HCT116 (cell line): ENCODE data around the gene CD164L2. TPM values are rescaled to one million over a fixed set of nuclear protein-coding genes. Genes with fewer than 3 reads are reported as not detected.
A peak's percentile ranks its signal among the peaks of the same experiment; 100 is the strongest.

ENCODE experiments used
- ATAC-seq: fragments of 200-7000 bp; cut with Tn5 transposase; 2 replicates; pipeline ENCODE4 v1.9.1; 2020; ENCODE audit warnings: mild to moderate bottlenecking, moderate library complexity
- BruUV-seq: library from RNA; stranded (reverse); fragments of 400-500 nt; replicated peaks from 2 replicates; lab custom pipeline; 2021; lab: Mats Ljungman, UMichigan
- CTCF ChIA-PET: fragments of 300-600 bp; sonication (Branson Sonifier 250); formaldehyde crosslinking; loops from one replicate; lab custom pipeline; 2021; ENCODE audit warnings: antibody characterized with exemption; lab: Charles Lee
- POLR2A ChIA-PET: fragments of 300-600, 350-600 bp; sonication (Branson Sonifier 250); formaldehyde crosslinking; loops from one replicate; lab custom pipeline; 2021; ENCODE audit warnings: antibody characterized with exemption; lab: Charles Lee
- RAD21 ChIA-PET, 2 experiments: fragments of 300-600 bp; sonication (Branson Sonifier 250); formaldehyde crosslinking; loops; one replicate each; lab custom pipeline; 2023; ENCODE audit warnings: low total read pairs in 2 of 2; ENCODE audit not compliant: uncharacterized antibody in 2 of 2, unreplicated experiment in 2 of 2, low non-redundant PET in 1 of 2; lab: Charles Lee
- DNase-seq: peaks from one replicate; pipeline ENCODE4 v3.0.0-alpha.2; 2010; ENCODE audit warnings: low read depth, low spot score
- H2AFZ ChIP-seq: fragments of 200-600 bp; shearing (Covaris generic), sonication (generic); 2 replicates; pipeline ENCODE4 v1.6.1; 2017; ENCODE audit warnings: low read depth, mixed run types, mixed read lengths, antibody characterized with exemption, low read length; ENCODE audit not compliant: poor library complexity, severe bottlenecking
- H3K27ac ChIP-seq: 2 replicates; pipeline ENCODE4 v1.5.1; 2012; ENCODE audit warnings: low read depth, low read length
- H3K27me3 ChIP-seq: fragments of 200-600 bp; sonication (generic); 2 replicates; pipeline ENCODE4 v1.6.1; 2016; ENCODE audit warnings: mixed run types, low read length, mixed read lengths; ENCODE audit not compliant: insufficient read depth
- H3K36me3 ChIP-seq, 2 experiments: fragments of 200-500 bp in 1 of 2; fragments of 200-600 bp in 1 of 2; sonication (Bioruptor generic) in 1 of 2; sonication (generic) in 1 of 2; 2 replicates each; pipeline versions ENCODE4 v1.5.1 to v1.6.1; 2014 to 2016; ENCODE audit warnings: low read length in 2 of 2, inconsistent platforms in 1 of 2, mixed read lengths in 1 of 2, mixed run types in 1 of 2; ENCODE audit not compliant: insufficient read depth in 2 of 2, control insufficient read depth in 1 of 2
- H3K4me1 ChIP-seq, 2 experiments: fragments of 200-600 bp in 1 of 2; sonication (generic) in 1 of 2; 2 replicates each; pipeline versions ENCODE4 v1.5.1 to v1.6.1; 2012 to 2017; ENCODE audit warnings: low read length in 2 of 2, inconsistent platforms in 1 of 2, mild to moderate bottlenecking in 1 of 2, mixed read lengths in 1 of 2, mixed run types in 1 of 2, moderate library complexity in 1 of 2; ENCODE audit not compliant: insufficient read depth in 2 of 2, control insufficient read depth in 1 of 2
- H3K4me2 ChIP-seq: fragments of 200-600 bp; sonication (generic); 2 replicates; pipeline ENCODE4 v1.6.1; 2017; ENCODE audit warnings: mixed run types, low read length, mixed read lengths
- H3K4me3 ChIP-seq, 2 experiments: fragments of 200-600 bp in 1 of 2; sonication (generic) in 1 of 2; replicated peaks in 1 of 2; 2 replicates each; pipeline ENCODE4 v1.5.1; 2011 to 2016; ENCODE audit warnings: low read length in 2 of 2, control low read depth in 1 of 2, low read depth in 1 of 2, mild to moderate bottlenecking in 1 of 2, mixed read lengths in 1 of 2, mixed run types in 1 of 2
- H3K79me2 ChIP-seq: fragments of 200-600 bp; sonication (generic); 2 replicates; pipeline ENCODE4 v1.6.1; 2017; ENCODE audit warnings: mild to moderate bottlenecking, mixed run types, low read length, moderate library complexity, mixed read lengths; ENCODE audit not compliant: insufficient read depth
- H3K9ac ChIP-seq: fragments of 200-600 bp; sonication (generic); 2 replicates; pipeline ENCODE4 v1.6.1; 2016; ENCODE audit warnings: low read length, mixed read lengths
- H3K9me2 ChIP-seq: fragments of 200-600 bp; sonication (generic), shearing (Covaris generic); 2 replicates; pipeline ENCODE4 v1.6.1; 2017; ENCODE audit warnings: mixed run types, mild to moderate bottlenecking, moderate library complexity; ENCODE audit not compliant: insufficient read depth
- H3K9me3 ChIP-seq, 2 experiments: fragments of 200-500 bp in 1 of 2; fragments of 200-600 bp in 1 of 2; sonication (Bioruptor generic) in 1 of 2; sonication (generic) in 1 of 2; 2 replicates each; pipeline ENCODE4 v1.6.1; 2014 to 2017; ENCODE audit warnings: low read length in 2 of 2, mixed read lengths in 2 of 2, inconsistent platforms in 1 of 2, low read depth in 1 of 2, mild to moderate bottlenecking in 1 of 2, mixed run types in 1 of 2, moderate library complexity in 1 of 2; ENCODE audit not compliant: control insufficient read depth in 1 of 2, insufficient read depth in 1 of 2
- H4K20me1 ChIP-seq: fragments of 200-600 bp; sonication (generic), shearing (Covaris generic); 2 replicates; pipeline ENCODE4 v1.6.1; 2017; ENCODE audit warnings: mixed run types, mild to moderate bottlenecking, moderate library complexity; ENCODE audit not compliant: insufficient read depth
- EGR1 ChIP-seq: IDR thresholded peaks from 2 replicates; pipeline ENCODE4 v1.6.1; 2012; ENCODE audit warnings: low read depth
- ELF1 ChIP-seq: IDR thresholded peaks from 2 replicates; pipeline ENCODE4 v1.6.1; 2012; ENCODE audit warnings: low read depth, borderline replicate concordance
- POLR2A ChIP-seq: IDR thresholded peaks from 2 replicates; pipeline ENCODE4 v1.7.0; 2011; ENCODE audit warnings: borderline replicate concordance; ENCODE audit not compliant: insufficient read depth, insufficient read length; ENCODE audit errors: extremely low read depth
- POLR2AphosphoS5 ChIP-seq: IDR thresholded peaks from 2 replicates; pipeline ENCODE4 v1.6.1; 2011; ENCODE audit warnings: mild to moderate bottlenecking, low read depth, low read length, moderate library complexity
- SIN3A ChIP-seq: IDR thresholded peaks from 2 replicates; pipeline ENCODE4 v1.6.1; 2012; ENCODE audit warnings: low read depth
- SP1 ChIP-seq: IDR thresholded peaks from 2 replicates; pipeline ENCODE4 v1.6.1; 2012; ENCODE audit warnings: low read depth
- ZFX ChIP-seq: fragments of 450-650 bp; IDR thresholded peaks from 2 replicates; pipeline ENCODE4 v1.6.1; 2017
- ZNF274 ChIP-seq: fragments of 200-500 bp; sonication (Bioruptor generic); IDR thresholded peaks from 2 replicates; pipeline ENCODE4 v1.6.1; 2014; ENCODE audit warnings: mild to moderate bottlenecking, low read depth, low read length, inconsistent platforms
- intact Hi-C: fragments of 100-400 bp; cut with micrococcal nuclease; formaldehyde crosslinking; loops from 2 replicates; pipeline ENCODE4 v1.10.0; 2022
- total RNA-seq: library from RNA; stranded (reverse); gene quantifications from one replicate; pipeline ENCODE4 v1.2.1, GENCODE V29; 2021; ENCODE audit not compliant: unreplicated experiment
- TF ChIP-seq, protein P1 (sequence below): IDR thresholded peaks from 2 replicates; pipeline ENCODE4 v1.6.1; 2012; ENCODE audit warnings: low read depth

Gene CD164L2
- total RNA-seq, 1 experiment from 2014 or later, result 11.6 TPM

DNA sequence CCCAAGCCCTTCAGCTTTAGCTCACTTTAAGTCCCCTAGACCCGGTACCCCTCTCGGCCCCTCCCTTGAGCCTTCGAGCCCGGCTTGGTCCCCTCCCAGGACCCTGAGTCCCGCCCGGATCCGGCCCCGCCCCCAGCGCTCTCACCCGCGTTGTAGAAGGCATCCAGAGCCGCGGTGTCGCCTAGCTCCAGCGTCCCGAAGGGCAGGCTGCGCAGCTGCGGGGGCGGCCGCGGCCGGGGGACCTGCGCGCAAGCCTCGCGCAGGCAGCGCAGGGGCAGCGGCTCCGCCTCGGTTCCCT is 17.1 kb downstream of the CD164L2 start:
- TF ChIP-seq EGR1 (peak; percentile 92), POLR2A (peak; percentile 22), ZNF274 (no peak), ELF1 (no peak), ZFX (0 out of 2 replicates have a peak, but pooled peaks have one; percentile 47), SP1 (0 out of 2 replicates have a peak, but pooled peaks have one; percentile 10), SIN3A (no peak), POLR2AphosphoS5 (peak; percentile 23; the same call in 1 of the 2 replicates)
- TF ChIP-seq, protein P1, sequence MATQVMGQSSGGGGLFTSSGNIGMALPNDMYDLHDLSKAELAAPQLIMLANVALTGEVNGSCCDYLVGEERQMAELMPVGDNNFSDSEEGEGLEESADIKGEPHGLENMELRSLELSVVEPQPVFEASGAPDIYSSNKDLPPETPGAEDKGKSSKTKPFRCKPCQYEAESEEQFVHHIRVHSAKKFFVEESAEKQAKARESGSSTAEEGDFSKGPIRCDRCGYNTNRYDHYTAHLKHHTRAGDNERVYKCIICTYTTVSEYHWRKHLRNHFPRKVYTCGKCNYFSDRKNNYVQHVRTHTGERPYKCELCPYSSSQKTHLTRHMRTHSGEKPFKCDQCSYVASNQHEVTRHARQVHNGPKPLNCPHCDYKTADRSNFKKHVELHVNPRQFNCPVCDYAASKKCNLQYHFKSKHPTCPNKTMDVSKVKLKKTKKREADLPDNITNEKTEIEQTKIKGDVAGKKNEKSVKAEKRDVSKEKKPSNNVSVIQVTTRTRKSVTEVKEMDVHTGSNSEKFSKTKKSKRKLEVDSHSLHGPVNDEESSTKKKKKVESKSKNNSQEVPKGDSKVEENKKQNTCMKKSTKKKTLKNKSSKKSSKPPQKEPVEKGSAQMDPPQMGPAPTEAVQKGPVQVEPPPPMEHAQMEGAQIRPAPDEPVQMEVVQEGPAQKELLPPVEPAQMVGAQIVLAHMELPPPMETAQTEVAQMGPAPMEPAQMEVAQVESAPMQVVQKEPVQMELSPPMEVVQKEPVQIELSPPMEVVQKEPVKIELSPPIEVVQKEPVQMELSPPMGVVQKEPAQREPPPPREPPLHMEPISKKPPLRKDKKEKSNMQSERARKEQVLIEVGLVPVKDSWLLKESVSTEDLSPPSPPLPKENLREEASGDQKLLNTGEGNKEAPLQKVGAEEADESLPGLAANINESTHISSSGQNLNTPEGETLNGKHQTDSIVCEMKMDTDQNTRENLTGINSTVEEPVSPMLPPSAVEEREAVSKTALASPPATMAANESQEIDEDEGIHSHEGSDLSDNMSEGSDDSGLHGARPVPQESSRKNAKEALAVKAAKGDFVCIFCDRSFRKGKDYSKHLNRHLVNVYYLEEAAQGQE, result no peak
- H4K20me1 ChIP-seq, result no peaks in the 10 kb centered on the region
- peak overlapping the region; percentile 78 for H3K9ac ChIP-seq
- peaks cover 3% of the 10 kb centered on the region; the same call in 1 of the 2 replicates for H3K79me2 ChIP-seq
- H3K27ac ChIP-seq, result peak overlapping the region; percentile 100
- peaks cover 0 to 4% of the 10 kb centered on the region in 2 experiments; a peak in 1 of 4 replicates for H3K36me3 ChIP-seq
- POLR2A ChIA-PET, result interaction anchor here (0.6 to 2.6 kb wide), 17 partner anchors 8 to 367 kb away, joined by 3 to 26 read pairs (median 4); partner anchors contain the start of genes CD164L2, GPR3 and SYTL1
- BruUV-seq, result no TSS peak
- DNase-seq, result peak; percentile 51
- H3K4me2 ChIP-seq, result peak overlapping the region; percentile 95
- no peaks in the 10 kb centered on the region for H3K9me3 ChIP-seq
- peak; percentile 72 for ATAC-seq
- intact Hi-C loops, result no loop called here
- H3K4me1 ChIP-seq, result peaks cover 12 to 32% of the 10 kb centered on the region in 2 experiments
- H2AFZ ChIP-seq, result peak overlapping the region; percentile 68
- CTCF ChIA-PET, result interaction anchor here (0.5 to 3.3 kb wide), 19 partner anchors 8 to 509 kb away, joined by 3 to 28 read pairs (median 5); partner anchors contain the start of genes CD164L2, GPR3 and SYTL1
- RAD21 ChIA-PET, result interaction anchor here in 1 of 2 experiments (0.6 kb wide), 1 partner anchor 59 kb away, joined by 7 read pairs; no protein-coding TSS in a partner anchor
- H3K9me2 ChIP-seq, result no peaks in the 10 kb centered on the region
- peak overlapping the region; percentile 67 to 69 for H3K4me3 ChIP-seq
- H3K27me3 ChIP-seq, result no peaks in the 10 kb centered on the region
